ENCODE data around the gene NSD1. TPM values are rescaled to one million over a fixed set of nuclear protein-coding genes. Genes with fewer than 3 reads are reported as not detected.

Gene NSD1
- total RNA-seq, 1 experiment from 2014 or later: 58.8 TPM

DNA sequence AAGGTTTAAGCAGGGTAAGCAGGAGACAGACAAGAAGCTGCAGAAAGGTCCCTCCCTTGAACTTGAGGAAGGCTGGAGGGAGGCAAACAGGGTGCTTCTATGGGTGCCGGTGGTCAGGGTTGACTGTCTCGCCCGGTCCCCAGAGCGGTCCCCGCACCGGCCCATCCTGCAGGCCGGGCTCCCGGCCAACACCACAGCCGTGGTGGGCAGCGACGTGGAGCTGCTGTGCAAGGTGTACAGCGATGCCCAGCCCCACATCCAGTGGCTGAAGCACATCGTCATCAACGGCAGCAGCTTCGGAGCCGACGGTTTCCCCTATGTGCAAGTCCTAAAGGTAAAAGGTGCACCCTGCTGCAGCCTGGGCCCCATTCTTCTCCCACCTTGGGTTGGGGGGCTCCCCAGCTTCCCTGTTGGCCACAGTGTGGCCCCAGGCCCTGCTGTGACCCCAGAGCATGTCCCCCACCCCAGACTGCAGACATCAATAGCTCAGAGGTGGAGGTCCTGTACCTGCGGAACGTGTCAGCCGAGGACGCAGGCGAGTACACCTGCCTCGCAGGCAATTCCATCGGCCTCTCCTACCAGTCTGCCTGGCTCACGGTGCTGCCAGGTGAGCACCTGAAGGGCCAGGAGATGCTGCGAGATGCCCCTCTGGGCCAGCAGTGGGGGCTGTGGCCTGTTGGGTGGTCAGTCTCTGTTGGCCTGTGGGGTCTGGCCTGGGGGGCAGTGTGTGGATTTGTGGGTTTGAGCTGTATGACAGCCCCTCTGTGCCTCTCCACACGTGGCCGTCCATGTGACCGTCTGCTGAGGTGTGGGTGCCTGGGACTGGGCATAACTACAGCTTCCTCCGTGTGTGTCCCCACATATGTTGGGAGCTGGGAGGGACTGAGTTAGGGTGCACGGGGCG, 41.1 kb upstream of the NSD1 start:
- intact Hi-C loops (cut with micrococcal nuclease): no loop called here
- Histone ChIP-seq H3K4me2 (ENCODE audit: low read length) (no peak overlapping the region), H3K4me1 (ENCODE audit: control insufficient read depth in 1 of 2, insufficient read depth in 2 of 2, low read length in 2 of 2) (peaks cover 0 to 4% of the 10 kb centered on the region in 2 experiments; a peak in 1 of 4 replicates), H4K20me1 (ENCODE audit: insufficient read depth) (no peaks in the 10 kb centered on the region), H3K27ac (ENCODE audit: low read depth, low read length) (no peak overlapping the region), H3K79me2 (ENCODE audit: insufficient read depth, low read length) (peaks cover 18% of the 10 kb centered on the region), H3K27me3 (ENCODE audit: insufficient read depth, low read length) (no peaks in the 10 kb centered on the region), H3K4me3 (replicated peaks in 1 of 2; ENCODE audit: low read depth in 1 of 2, low read length in 2 of 2) (no peak overlapping the region), H3K9ac (ENCODE audit: low read length) (no peak overlapping the region), H3K36me3 (ENCODE audit: control insufficient read depth in 1 of 2, insufficient read depth in 2 of 2, low read length in 2 of 2) (peaks cover 3 to 12% of the 10 kb centered on the region in 2 experiments; a peak in 2 of 4 replicates), H3K9me2 (ENCODE audit: insufficient read depth) (no peaks in the 10 kb centered on the region), H2AFZ (ENCODE audit: low read depth, low read length, poor library complexity, severe bottlenecking) (no peak overlapping the region), H3K9me3 (ENCODE audit: control insufficient read depth in 1 of 2, insufficient read depth in 1 of 2, low read depth in 1 of 2, low read length in 2 of 2) (no peaks in the 10 kb centered on the region)
- ATAC-seq (no peak), DNase-seq (ENCODE audit: low read depth, low spot score) (no peak)
- BruUV-seq (replicated peaks): no TSS peak
- CTCF ChIA-PET: no interaction called here
- POLR2A ChIA-PET: no interaction called here
- RAD21 ChIA-PET (ENCODE audit: low non-redundant PET in 1 of 2, low total read pairs in 2 of 2, uncharacterized antibody in 2 of 2, unreplicated experiment in 2 of 2): no interaction called here
- TF ChIP-seq ELF1 (IDR thresholded peaks at IDR 0.05; ENCODE audit: borderline replicate concordance, low read depth) (no peak), POLR2A (IDR thresholded peaks at IDR 0.05; ENCODE audit: borderline replicate concordance, extremely low read depth, insufficient read depth, insufficient read length) (no peak), SP1 (IDR thresholded peaks at IDR 0.05; ENCODE audit: low read depth) (no peak), EZH2 (IDR thresholded peaks at IDR 0.05) (no peak)
- TF ChIP-seq, protein P1, sequence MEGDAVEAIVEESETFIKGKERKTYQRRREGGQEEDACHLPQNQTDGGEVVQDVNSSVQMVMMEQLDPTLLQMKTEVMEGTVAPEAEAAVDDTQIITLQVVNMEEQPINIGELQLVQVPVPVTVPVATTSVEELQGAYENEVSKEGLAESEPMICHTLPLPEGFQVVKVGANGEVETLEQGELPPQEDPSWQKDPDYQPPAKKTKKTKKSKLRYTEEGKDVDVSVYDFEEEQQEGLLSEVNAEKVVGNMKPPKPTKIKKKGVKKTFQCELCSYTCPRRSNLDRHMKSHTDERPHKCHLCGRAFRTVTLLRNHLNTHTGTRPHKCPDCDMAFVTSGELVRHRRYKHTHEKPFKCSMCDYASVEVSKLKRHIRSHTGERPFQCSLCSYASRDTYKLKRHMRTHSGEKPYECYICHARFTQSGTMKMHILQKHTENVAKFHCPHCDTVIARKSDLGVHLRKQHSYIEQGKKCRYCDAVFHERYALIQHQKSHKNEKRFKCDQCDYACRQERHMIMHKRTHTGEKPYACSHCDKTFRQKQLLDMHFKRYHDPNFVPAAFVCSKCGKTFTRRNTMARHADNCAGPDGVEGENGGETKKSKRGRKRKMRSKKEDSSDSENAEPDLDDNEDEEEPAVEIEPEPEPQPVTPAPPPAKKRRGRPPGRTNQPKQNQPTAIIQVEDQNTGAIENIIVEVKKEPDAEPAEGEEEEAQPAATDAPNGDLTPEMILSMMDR (IDR thresholded peaks at IDR 0.05 in 2 of 3, conservative IDR thresholded peaks at IDR 0.05 in 1 of 3; ENCODE audit: borderline replicate concordance in 1 of 3, insufficient read depth in 1 of 3, low read depth in 2 of 3, low read length in 2 of 3): no peak
- TF ChIP-seq, protein P2, sequence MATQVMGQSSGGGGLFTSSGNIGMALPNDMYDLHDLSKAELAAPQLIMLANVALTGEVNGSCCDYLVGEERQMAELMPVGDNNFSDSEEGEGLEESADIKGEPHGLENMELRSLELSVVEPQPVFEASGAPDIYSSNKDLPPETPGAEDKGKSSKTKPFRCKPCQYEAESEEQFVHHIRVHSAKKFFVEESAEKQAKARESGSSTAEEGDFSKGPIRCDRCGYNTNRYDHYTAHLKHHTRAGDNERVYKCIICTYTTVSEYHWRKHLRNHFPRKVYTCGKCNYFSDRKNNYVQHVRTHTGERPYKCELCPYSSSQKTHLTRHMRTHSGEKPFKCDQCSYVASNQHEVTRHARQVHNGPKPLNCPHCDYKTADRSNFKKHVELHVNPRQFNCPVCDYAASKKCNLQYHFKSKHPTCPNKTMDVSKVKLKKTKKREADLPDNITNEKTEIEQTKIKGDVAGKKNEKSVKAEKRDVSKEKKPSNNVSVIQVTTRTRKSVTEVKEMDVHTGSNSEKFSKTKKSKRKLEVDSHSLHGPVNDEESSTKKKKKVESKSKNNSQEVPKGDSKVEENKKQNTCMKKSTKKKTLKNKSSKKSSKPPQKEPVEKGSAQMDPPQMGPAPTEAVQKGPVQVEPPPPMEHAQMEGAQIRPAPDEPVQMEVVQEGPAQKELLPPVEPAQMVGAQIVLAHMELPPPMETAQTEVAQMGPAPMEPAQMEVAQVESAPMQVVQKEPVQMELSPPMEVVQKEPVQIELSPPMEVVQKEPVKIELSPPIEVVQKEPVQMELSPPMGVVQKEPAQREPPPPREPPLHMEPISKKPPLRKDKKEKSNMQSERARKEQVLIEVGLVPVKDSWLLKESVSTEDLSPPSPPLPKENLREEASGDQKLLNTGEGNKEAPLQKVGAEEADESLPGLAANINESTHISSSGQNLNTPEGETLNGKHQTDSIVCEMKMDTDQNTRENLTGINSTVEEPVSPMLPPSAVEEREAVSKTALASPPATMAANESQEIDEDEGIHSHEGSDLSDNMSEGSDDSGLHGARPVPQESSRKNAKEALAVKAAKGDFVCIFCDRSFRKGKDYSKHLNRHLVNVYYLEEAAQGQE (IDR thresholded peaks at IDR 0.05; ENCODE audit: low read depth): no peak

Data from HCT116 (cell line).